HG03196 (cell line): ENCODE data around the gene KCNMA1.

ENCODE experiments used
- ATAC-seq: cut with Tn5 transposase; IDR thresholded peaks from one replicate; pipeline ENCODE4 v1.9.1; 2021; ENCODE audit not compliant: unreplicated experiment

Gene KCNMA1

GRCh38 chr10:77176232-77176631, 461.4 kb downstream of the KCNMA1 start:
- ATAC-seq: no peak

- ATAC-seq: no peak
Observed at GRCh38 chr10:77175631-77176222, 461.9 kb downstream of the KCNMA1 start.

GRCh38 chr10:77173615-77174461, 463.8 kb downstream of the KCNMA1 start:
- ATAC-seq: no peak

- ATAC-seq: no peak
Observed at GRCh38 chr10:77172086-77172485, 465.5 kb downstream of the KCNMA1 start.

GRCh38 chr10:77168861-77169260, 468.7 kb downstream of the KCNMA1 start:
- no peak for ATAC-seq

- ATAC-seq: no peak
Observed at GRCh38 chr10:77168161-77168560, 469.4 kb downstream of the KCNMA1 start.

GRCh38 chr10:77165445-77166208, 472.0 kb downstream of the KCNMA1 start:
- ATAC-seq: no peak

- no peak for ATAC-seq
Observed at GRCh38 chr10:77164616-77165311, 472.8 kb downstream of the KCNMA1 start.

GRCh38 chr10:77163670-77164348, 473.8 kb downstream of the KCNMA1 start:
- ATAC-seq: no peak

GRCh38 chr10:77162697-77163096, 474.9 kb downstream of the KCNMA1 start:
- ATAC-seq: no peak

GRCh38 chr10:77160679-77161078, 476.9 kb downstream of the KCNMA1 start:
- no peak for ATAC-seq

GRCh38 chr10:77159538-77160110, 478.0 kb downstream of the KCNMA1 start:
- no peak for ATAC-seq

- ATAC-seq: no peak
Observed at GRCh38 chr10:77158666-77159065, 478.9 kb downstream of the KCNMA1 start.

GRCh38 chr10:77157248-77158019, 480.2 kb downstream of the KCNMA1 start:
- no peak for ATAC-seq

- no peak for ATAC-seq
Observed at GRCh38 chr10:77156406-77156879, 481.2 kb downstream of the KCNMA1 start.

GRCh38 chr10:77152256-77152655, 485.4 kb downstream of the KCNMA1 start:
- ATAC-seq: no peak

GRCh38 chr10:77151408-77151807, 486.2 kb downstream of the KCNMA1 start:
- no peak for ATAC-seq

- no peak for ATAC-seq
Observed at GRCh38 chr10:77149706-77150105, 487.9 kb downstream of the KCNMA1 start.

- no peak for ATAC-seq
Observed at GRCh38 chr10:77149001-77149400, 488.6 kb downstream of the KCNMA1 start.
